ENCODE results near the gene STX1A.

The STX1A gene

GRCh38 chr7:73702226-73702625, 17.2 kb downstream of the STX1A start:
- TF ChIP-seq ZNF585B (tag by site-specific recombination; IDR thresholded peaks at IDR 0.05): no peak
- TF ChIP-seq, protein P1, sequence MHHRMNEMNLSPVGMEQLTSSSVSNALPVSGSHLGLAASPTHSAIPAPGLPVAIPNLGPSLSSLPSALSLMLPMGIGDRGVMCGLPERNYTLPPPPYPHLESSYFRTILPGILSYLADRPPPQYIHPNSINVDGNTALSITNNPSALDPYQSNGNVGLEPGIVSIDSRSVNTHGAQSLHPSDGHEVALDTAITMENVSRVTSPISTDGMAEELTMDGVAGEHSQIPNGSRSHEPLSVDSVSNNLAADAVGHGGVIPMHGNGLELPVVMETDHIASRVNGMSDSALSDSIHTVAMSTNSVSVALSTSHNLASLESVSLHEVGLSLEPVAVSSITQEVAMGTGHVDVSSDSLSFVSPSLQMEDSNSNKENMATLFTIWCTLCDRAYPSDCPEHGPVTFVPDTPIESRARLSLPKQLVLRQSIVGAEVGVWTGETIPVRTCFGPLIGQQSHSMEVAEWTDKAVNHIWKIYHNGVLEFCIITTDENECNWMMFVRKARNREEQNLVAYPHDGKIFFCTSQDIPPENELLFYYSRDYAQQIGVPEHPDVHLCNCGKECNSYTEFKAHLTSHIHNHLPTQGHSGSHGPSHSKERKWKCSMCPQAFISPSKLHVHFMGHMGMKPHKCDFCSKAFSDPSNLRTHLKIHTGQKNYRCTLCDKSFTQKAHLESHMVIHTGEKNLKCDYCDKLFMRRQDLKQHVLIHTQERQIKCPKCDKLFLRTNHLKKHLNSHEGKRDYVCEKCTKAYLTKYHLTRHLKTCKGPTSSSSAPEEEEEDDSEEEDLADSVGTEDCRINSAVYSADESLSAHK (tag by site-specific recombination; IDR thresholded peaks at IDR 0.05): 0 out of 2 replicates have a peak, but pooled peaks have one; percentile 20
- no peaks in the 10 kb centered on the region for H3K4me1 ChIP-seq (ENCODE audit: control insufficient read depth, insufficient read depth, low read length)
- H3K9me3 ChIP-seq (ENCODE audit: control insufficient read depth, insufficient read depth, low read depth, low read length): no peaks in the 10 kb centered on the region
- ChIA-PET POLR2A (interaction anchor here (0.7 to 1.0 kb wide), 2 partner anchors 13 to 14 kb away, joined by 3 to 4 read pairs; no protein-coding TSS in a partner anchor), CTCF (interaction anchor here (1.3 to 2.4 kb wide), 5 partner anchors 24 to 95 kb away, joined by 4 to 12 read pairs (median 6); no protein-coding TSS in a partner anchor)
- no peak overlapping the region for H3K4me3 ChIP-seq (ENCODE audit: low read depth, low read length)
- no peak overlapping the region for H3K27ac ChIP-seq (ENCODE audit: extremely low read depth, low read depth, low read length)
- peaks cover 0 to 59% of the 10 kb centered on the region in 2 experiments; a peak in 2 of 3 replicates for H3K36me3 ChIP-seq (ENCODE audit: control insufficient read depth in 2 of 2, insufficient read depth in 1 of 2, low read length in 2 of 2)

DNA sequence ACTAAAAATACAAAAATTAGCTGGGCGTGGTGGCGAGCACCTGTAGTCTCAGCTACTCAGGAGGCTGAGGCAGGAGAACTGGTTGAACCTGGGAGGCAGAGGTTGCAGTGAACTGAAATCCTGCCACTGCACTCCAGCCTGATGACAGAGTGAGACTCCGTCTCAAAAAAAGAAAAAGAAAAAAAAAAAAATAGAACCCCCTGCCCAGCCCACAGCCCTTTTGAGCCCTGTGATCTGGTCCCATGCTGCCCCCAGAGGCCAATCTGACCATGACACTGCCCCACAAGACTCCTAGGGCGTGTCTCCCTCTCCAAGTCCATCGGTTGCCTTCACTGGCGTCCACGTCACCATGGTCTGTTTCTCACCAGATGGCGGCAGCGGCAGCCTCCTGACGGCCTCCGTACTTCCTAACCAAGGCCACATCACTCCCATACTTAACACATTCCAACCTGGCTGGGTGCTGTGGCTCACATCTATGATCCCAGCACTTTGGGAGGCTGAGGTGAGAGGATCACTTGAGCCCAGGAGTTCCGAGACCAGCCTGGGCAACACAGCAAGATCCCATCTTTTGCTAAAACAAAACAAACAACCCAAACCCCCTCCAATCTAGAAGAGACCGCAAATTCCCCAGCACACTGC, 18.0 kb downstream of the STX1A start:
- H3K27ac ChIP-seq (ENCODE audit: extremely low read depth, low read depth, low read length): no peak overlapping the region
- ChIA-PET POLR2A (interaction anchor here (0.6 to 1.6 kb wide), 2 partner anchors 16 to 95 kb away, joined by 4 read pairs; no protein-coding TSS in a partner anchor), CTCF (interaction anchor here (0.7 to 2.4 kb wide), 10 partner anchors 9 to 95 kb away, joined by 3 to 12 read pairs (median 4); no protein-coding TSS in a partner anchor)
- H3K9me3 ChIP-seq (ENCODE audit: control insufficient read depth, insufficient read depth, low read depth, low read length): no peaks in the 10 kb centered on the region
- H3K4me1 ChIP-seq (ENCODE audit: control insufficient read depth, insufficient read depth, low read length): no peaks in the 10 kb centered on the region
- TF ChIP-seq ZNF121 (tag by site-specific recombination; IDR thresholded peaks at IDR 0.05) (peak; percentile 96), ZBTB10 (tag by site-specific recombination; IDR thresholded peaks at IDR 0.05) (no peak), SCRT1 (tag by site-specific recombination; IDR thresholded peaks at IDR 0.05; ENCODE audit: borderline replicate concordance) (peak; percentile 63; the same call in 1 of the 2 replicates), ZNF10 (tag by site-specific recombination; IDR thresholded peaks at IDR 0.05) (0 out of 2 replicates have a peak, but pooled peaks have one; percentile 32), GLI4 (tag by site-specific recombination; IDR thresholded peaks at IDR 0.05) (no peak)
- TF ChIP-seq, protein P2, sequence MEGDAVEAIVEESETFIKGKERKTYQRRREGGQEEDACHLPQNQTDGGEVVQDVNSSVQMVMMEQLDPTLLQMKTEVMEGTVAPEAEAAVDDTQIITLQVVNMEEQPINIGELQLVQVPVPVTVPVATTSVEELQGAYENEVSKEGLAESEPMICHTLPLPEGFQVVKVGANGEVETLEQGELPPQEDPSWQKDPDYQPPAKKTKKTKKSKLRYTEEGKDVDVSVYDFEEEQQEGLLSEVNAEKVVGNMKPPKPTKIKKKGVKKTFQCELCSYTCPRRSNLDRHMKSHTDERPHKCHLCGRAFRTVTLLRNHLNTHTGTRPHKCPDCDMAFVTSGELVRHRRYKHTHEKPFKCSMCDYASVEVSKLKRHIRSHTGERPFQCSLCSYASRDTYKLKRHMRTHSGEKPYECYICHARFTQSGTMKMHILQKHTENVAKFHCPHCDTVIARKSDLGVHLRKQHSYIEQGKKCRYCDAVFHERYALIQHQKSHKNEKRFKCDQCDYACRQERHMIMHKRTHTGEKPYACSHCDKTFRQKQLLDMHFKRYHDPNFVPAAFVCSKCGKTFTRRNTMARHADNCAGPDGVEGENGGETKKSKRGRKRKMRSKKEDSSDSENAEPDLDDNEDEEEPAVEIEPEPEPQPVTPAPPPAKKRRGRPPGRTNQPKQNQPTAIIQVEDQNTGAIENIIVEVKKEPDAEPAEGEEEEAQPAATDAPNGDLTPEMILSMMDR (tag by site-specific recombination; IDR thresholded peaks at IDR 0.05): peak; percentile 71
- TF ChIP-seq, protein P3, sequence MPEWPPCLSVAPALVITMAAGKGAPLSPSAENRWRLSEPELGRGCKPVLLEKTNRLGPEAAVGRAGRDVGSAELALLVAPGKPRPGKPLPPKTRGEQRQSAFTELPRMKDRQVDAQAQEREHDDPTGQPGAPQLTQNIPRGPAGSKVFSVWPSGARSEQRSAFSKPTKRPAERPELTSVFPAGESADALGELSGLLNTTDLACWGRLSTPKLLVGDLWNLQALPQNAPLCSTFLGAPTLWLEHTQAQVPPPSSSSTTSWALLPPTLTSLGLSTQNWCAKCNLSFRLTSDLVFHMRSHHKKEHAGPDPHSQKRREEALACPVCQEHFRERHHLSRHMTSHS (tag by site-specific recombination; IDR thresholded peaks at IDR 0.05): no peak
- peaks cover 4 to 66% of the 10 kb centered on the region in 2 experiments; a peak in 2 of 3 replicates for H3K36me3 ChIP-seq (ENCODE audit: control insufficient read depth in 2 of 2, insufficient read depth in 1 of 2, low read length in 2 of 2)
- H3K4me3 ChIP-seq (ENCODE audit: low read depth, low read length): no peak overlapping the region

- CTCF ChIA-PET: interaction anchor here (0.6 to 2.4 kb wide), 12 partner anchors 9 to 297 kb away, joined by 3 to 12 read pairs (median 4); no protein-coding TSS in a partner anchor
- Histone ChIP-seq H3K4me3 (ENCODE audit: low read depth, low read length) (no peak overlapping the region), H3K9me3 (ENCODE audit: control insufficient read depth, insufficient read depth, low read depth, low read length) (no peaks in the 10 kb centered on the region), H3K4me1 (ENCODE audit: control insufficient read depth, insufficient read depth, low read length) (no peaks in the 10 kb centered on the region), H3K27ac (ENCODE audit: extremely low read depth, low read depth, low read length) (no peak overlapping the region), H3K36me3 (ENCODE audit: control insufficient read depth in 2 of 2, insufficient read depth in 1 of 2, low read length in 2 of 2) (peaks cover 4 to 74% of the 10 kb centered on the region in 2 experiments; a peak in 2 of 3 replicates)
- no peak for TF ChIP-seq WT1 (tag by site-specific recombination; IDR thresholded peaks at IDR 0.05)
- TF ChIP-seq ZNF138 (tag by site-specific recombination; IDR thresholded peaks at IDR 0.05; ENCODE audit: borderline replicate concordance): no peak
- TF ChIP-seq ZNF311 (tag by site-specific recombination; IDR thresholded peaks at IDR 0.05; ENCODE audit: borderline replicate concordance): no peak
- TF ChIP-seq ZNF18 (tag by site-specific recombination; IDR thresholded peaks at IDR 0.05): no peak
- no peak for TF ChIP-seq ZBTB11 (tag by site-specific recombination; conservative IDR thresholded peaks at IDR 0.05; ENCODE audit: low read depth)
- POLR2A ChIA-PET: interaction anchor here (0.6 to 1.6 kb wide), 4 partner anchors 15 to 94 kb away, joined by 3 to 4 read pairs (median 4); no protein-coding TSS in a partner anchor
Observed at GRCh38 chr7:73700581-73701134, 18.8 kb downstream of the STX1A start.

Data from HEK293 (cell line).